Measurements from ENCODE around the gene IPO5. TPM values are rescaled to one million over a fixed set of nuclear protein-coding genes. Genes with fewer than 3 reads are reported as not detected.

The IPO5 gene
- total RNA-seq, 4 donors from 2014 or later: 34.0 to 134 (median 78.6) TPM

DNA sequence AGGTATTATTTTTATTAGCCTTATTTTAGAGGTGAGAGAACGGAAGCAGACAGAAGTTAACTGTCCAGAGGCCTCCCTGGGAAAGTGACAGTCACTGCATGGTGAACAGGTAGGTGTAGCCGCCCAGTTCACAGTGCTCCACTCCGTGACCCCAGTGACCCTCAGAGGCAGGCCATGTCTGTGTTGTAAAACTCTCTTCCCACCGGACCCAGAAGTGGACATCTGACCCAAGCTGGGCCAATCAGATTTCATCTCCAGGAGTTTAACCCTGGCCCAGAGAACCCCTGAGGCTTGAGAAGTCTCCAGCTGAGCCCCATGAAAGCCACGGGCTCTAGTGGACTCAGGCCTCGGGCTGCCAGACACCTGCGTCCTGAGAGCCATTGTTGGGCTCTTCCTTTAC, 105.8 kb downstream of the IPO5 start:
- no peaks in the 10 kb centered on the region for H3K4me1 ChIP-seq
- no peak overlapping the region for H3K4me3 ChIP-seq
- H3K27me3 ChIP-seq: peaks cover 0 to 46% (median 0%) of the 10 kb centered on the region in 4 donors
- no peaks in the 10 kb centered on the region for H3K36me3 ChIP-seq
- intact Hi-C loops (cut with DNase I): no loop called here
- no peaks in the 10 kb centered on the region for H3K9me3 ChIP-seq
- 70 to 91% methylated on average over 1 to 7 of the region's 7 CpGs for WGBS, 2 donors
- no peak overlapping the region for H3K27ac ChIP-seq
- no peak for DNase-seq
- TF ChIP-seq POLR2A (IDR thresholded peaks at IDR 0.05): no peak
- TF ChIP-seq CTCF (IDR thresholded peaks at IDR 0.05): no peak

DNA sequence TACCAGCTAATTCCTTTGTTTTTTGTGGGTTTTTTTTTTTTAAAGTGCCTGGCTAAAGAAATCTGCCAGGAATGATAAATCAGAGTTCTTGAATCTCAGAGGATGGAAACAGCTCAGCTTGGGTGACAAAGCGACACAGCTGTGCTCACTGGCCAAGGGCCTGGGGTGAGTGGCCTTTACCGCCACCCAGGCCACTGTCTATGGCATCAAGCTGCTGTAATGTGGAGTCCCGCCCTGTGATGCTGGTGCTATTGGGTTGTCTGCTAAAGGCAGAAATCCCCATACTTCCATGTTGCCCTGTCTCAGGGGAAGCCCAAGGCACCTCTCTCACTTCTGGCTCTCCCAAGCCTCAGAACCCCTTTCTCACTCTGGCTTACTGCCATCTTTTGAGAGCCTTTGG, 106.8 kb downstream of the IPO5 start:
- peaks cover 0 to 46% (median 0%) of the 10 kb centered on the region in 4 donors for H3K27me3 ChIP-seq
- TF ChIP-seq CTCF (IDR thresholded peaks at IDR 0.05) (no peak), POLR2A (IDR thresholded peaks at IDR 0.05) (no peak)
- no peaks in the 10 kb centered on the region for H3K4me1 ChIP-seq
- H3K36me3 ChIP-seq: no peaks in the 10 kb centered on the region
- no peak overlapping the region for H3K4me3 ChIP-seq
- no peaks in the 10 kb centered on the region for H3K9me3 ChIP-seq
- intact Hi-C loops (cut with DNase I): no loop called here
- DNase-seq: no peak
- WGBS, 2 donors: 69 to 77% methylated on average over 3 of the region's 3 CpGs
- H3K27ac ChIP-seq: no peak overlapping the region

- WGBS, 2 donors: 61 to 69% methylated on average over 1 of the region's 1 CpG
Observed at GRCh38 chr13:98065468-98065867, 112.0 kb downstream of the IPO5 start.

DNA sequence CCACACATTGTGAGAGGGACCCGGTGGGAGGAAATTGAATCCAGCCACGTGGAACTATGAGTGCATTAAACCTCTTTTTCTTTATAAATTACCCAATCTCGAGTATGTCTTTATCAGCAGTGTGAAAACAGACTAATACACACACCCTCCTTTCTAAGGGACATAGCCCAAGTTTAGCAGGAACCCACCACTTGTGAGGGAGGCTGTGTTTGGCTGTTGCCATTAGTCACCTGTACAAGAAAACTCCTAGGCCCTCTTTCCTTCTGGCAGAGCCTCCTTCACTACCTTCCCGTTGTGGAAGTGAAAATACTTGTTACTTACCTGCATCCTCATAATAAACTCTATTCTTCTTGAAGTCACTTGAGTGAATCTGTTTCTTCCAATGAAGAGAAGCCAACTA, 113.2 kb downstream of the IPO5 start:
- no peaks in the 10 kb centered on the region for H3K36me3 ChIP-seq

More at GRCh38 chr13:98065468-98065867, 112.0 kb downstream of the IPO5 start:
- peaks cover 0 to 29% (median 0%) of the 10 kb centered on the region in 4 donors for H3K27me3 ChIP-seq
- no peaks in the 10 kb centered on the region for H3K9me3 ChIP-seq
- no peak for DNase-seq
- H3K4me3 ChIP-seq: no peak overlapping the region
- intact Hi-C loops (cut with DNase I): no loop called here
- no peak for TF ChIP-seq CTCF (IDR thresholded peaks at IDR 0.05)
- no peak for TF ChIP-seq POLR2A (IDR thresholded peaks at IDR 0.05)
- no peaks in the 10 kb centered on the region for H3K4me1 ChIP-seq
- H3K27ac ChIP-seq: no peak overlapping the region
- H3K36me3 ChIP-seq: no peaks in the 10 kb centered on the region

GRCh38 chr13:98068521-98068920, 115.0 kb downstream of the IPO5 start:
- no peaks in the 10 kb centered on the region for H3K4me1 ChIP-seq
- H3K9me3 ChIP-seq: no peaks in the 10 kb centered on the region
- WGBS, 2 donors: 49 to 71% methylated on average over 9 of the region's 9 CpGs
- H3K27me3 ChIP-seq: peaks cover 0 to 18% (median 0%) of the 10 kb centered on the region in 4 donors
- H3K4me3 ChIP-seq: no peak overlapping the region
- H3K27ac ChIP-seq: no peak overlapping the region
- TF ChIP-seq CTCF (IDR thresholded peaks at IDR 0.05): no peak
- no peak for TF ChIP-seq POLR2A (IDR thresholded peaks at IDR 0.05)
- intact Hi-C loops (cut with DNase I): no loop called here
- no peak for DNase-seq
- H3K36me3 ChIP-seq: no peaks in the 10 kb centered on the region

More for the DNA sequence above, 113.2 kb downstream of the IPO5 start:
- H3K4me3 ChIP-seq: no peak overlapping the region
- TF ChIP-seq CTCF (IDR thresholded peaks at IDR 0.05) (no peak), POLR2A (IDR thresholded peaks at IDR 0.05) (no peak)
- intact Hi-C loops (cut with DNase I): no loop called here
- H3K27ac ChIP-seq: no peak overlapping the region
- H3K27me3 ChIP-seq: peaks cover 0 to 23% (median 0%) of the 10 kb centered on the region in 4 donors
- no peaks in the 10 kb centered on the region for H3K4me1 ChIP-seq
- H3K9me3 ChIP-seq: no peaks in the 10 kb centered on the region
- DNase-seq: no peak
- WGBS, 2 donors: 72 to 79% methylated on average over 4 of the region's 4 CpGs
